H1 (cell line): ENCODE measurements around the gene FLT1. TPM values are rescaled to one million over a fixed set of nuclear protein-coding genes. Genes with fewer than 3 reads are reported as not detected.

Source experiments
- CTCF ChIA-PET: fragments of 300-600 bp; sonication (Branson Sonifier 250); formaldehyde crosslinking; loops from one replicate; lab custom pipeline; 2021; ENCODE audit not compliant: partially characterized antibody; lab: Charles Lee
- POLR2A ChIA-PET: fragments of 300-600 bp; sonication (Branson Sonifier 250); formaldehyde crosslinking; loops from one replicate; lab custom pipeline; 2021; ENCODE audit warnings: inconsistent platforms; ENCODE audit not compliant: partially characterized antibody; lab: Charles Lee
- DNase-seq, 2 experiments: peaks; one replicate each; pipeline versions ENCODE4 v3.0.0 to v3.0.0-alpha.2; 2010 to 2022; ENCODE audit warnings: low spot score in 2 of 2, low read depth in 1 of 2, mixed read lengths in 1 of 2
- FAIRE-seq: peaks from 2 replicates; lab custom pipeline; 2011; peaks lifted over from hg19 to GRCh38; lab: Jason Lieb, UNC
- H2AFZ ChIP-seq: 2 replicates; pipeline ENCODE4 v1.8.1; 2012; ENCODE audit warnings: low read length, inconsistent platforms
- H2AK5ac ChIP-seq: 2 replicates; pipeline ENCODE4 v1.6.1; 2013; ENCODE audit warnings: low read depth, low read length
- H2BK120ac ChIP-seq: replicated peaks from 2 replicates; pipeline ENCODE3; 2013; ENCODE audit warnings: low read depth, low read length, inconsistent platforms
- H2BK12ac ChIP-seq: 2 replicates; pipeline ENCODE4 v1.6.1; 2013; ENCODE audit warnings: low read depth, low read length
- H2BK15ac ChIP-seq: 2 replicates; pipeline ENCODE4 v1.6.1; 2013; ENCODE audit warnings: low read length
- H2BK20ac ChIP-seq: 2 replicates; pipeline ENCODE4 v1.6.1; 2013; ENCODE audit warnings: low read length
- H2BK5ac ChIP-seq: 2 replicates; pipeline ENCODE4 v1.6.1; 2013; ENCODE audit warnings: low read depth, low read length
- H3K14ac ChIP-seq: 2 replicates; pipeline ENCODE4 v1.6.1; 2013; ENCODE audit warnings: inconsistent platforms; ENCODE audit not compliant: insufficient read length
- H3K18ac ChIP-seq: 2 replicates; pipeline ENCODE4 v1.6.1; 2013; ENCODE audit warnings: low read length; ENCODE audit errors: extremely low read depth
- H3K23ac ChIP-seq: 2 replicates; pipeline ENCODE4 v1.6.1; 2013; ENCODE audit warnings: inconsistent platforms; ENCODE audit not compliant: insufficient read length
- H3K23me2 ChIP-seq: 2 replicates; pipeline ENCODE4 v1.6.1; 2013; ENCODE audit warnings: low read depth, low read length
- H3K27ac ChIP-seq: 2 replicates; pipeline ENCODE4 v1.6.1; 2011; ENCODE audit warnings: low read depth, low read length, inconsistent platforms
- H3K27me3 ChIP-seq, 4 experiments: replicated peaks in 1 of 4; 1 replicate in 1 of 4; 2 replicates in 3 of 4; pipeline versions ENCODE4 v1.6.1 to v1.8.1; 2011 to 2013; ENCODE audit warnings: low read length in 3 of 4, mild to moderate bottlenecking in 3 of 4, inconsistent platforms in 2 of 4, mixed read lengths in 2 of 4, moderate library complexity in 1 of 4; ENCODE audit not compliant: control insufficient read depth in 3 of 4, insufficient read depth in 3 of 4; ENCODE audit errors: extremely low read depth in 1 of 4
- H3K36me3 ChIP-seq, 4 experiments: 2 replicates each; pipeline versions ENCODE4 v1.6.1 to v1.8.1; 2011 to 2013; ENCODE audit warnings: mild to moderate bottlenecking in 4 of 4, low read length in 3 of 4, moderate library complexity in 2 of 4, control low read depth in 1 of 4, inconsistent platforms in 1 of 4; ENCODE audit not compliant: insufficient read depth in 4 of 4, control insufficient read depth in 2 of 4
- H3K4ac ChIP-seq: replicated peaks from 2 replicates; pipeline ENCODE3; 2013; ENCODE audit warnings: low read length, low read depth, mixed read lengths, inconsistent platforms; ENCODE audit not compliant: insufficient read length
- H3K4me1 ChIP-seq, 4 experiments: replicated peaks in 1 of 4; 1 replicate in 1 of 4; 2 replicates in 3 of 4; pipeline versions ENCODE4 v1.6.1 to v1.8.1; 2011 to 2013; ENCODE audit warnings: low read length in 3 of 4, inconsistent platforms in 2 of 4, mixed read lengths in 1 of 4; ENCODE audit not compliant: insufficient read depth in 4 of 4, control insufficient read depth in 3 of 4
- H3K4me2 ChIP-seq, 2 experiments: 2 replicates each; pipeline versions ENCODE4 v1.6.1 to v1.8.1; 2011 to 2013; ENCODE audit warnings: low read depth in 2 of 2, low read length in 2 of 2, control low read depth in 1 of 2, inconsistent platforms in 1 of 2, mild to moderate bottlenecking in 1 of 2; ENCODE audit not compliant: insufficient read depth in 1 of 2
- H3K4me3 ChIP-seq, 4 experiments: fragments of 200-600, 300-600 bp in 1 of 4; sonication (generic), shearing (Covaris generic), sonication (Bioruptor Twin) in 1 of 4; 2 replicates each; pipeline versions ENCODE4 v1.5.1 to v1.8.1; 2011 to 2016; ENCODE audit warnings: low read length in 4 of 4, low read depth in 3 of 4, control low read depth in 2 of 4, inconsistent platforms in 2 of 4, mild to moderate bottlenecking in 2 of 4, mixed read lengths in 1 of 4, moderate library complexity in 1 of 4; ENCODE audit not compliant: insufficient read depth in 2 of 4; ENCODE audit errors: extremely low read depth in 1 of 4
- H3K56ac ChIP-seq: replicated peaks from 2 replicates; pipeline ENCODE3; 2013; ENCODE audit warnings: low read depth, mild to moderate bottlenecking, mixed read lengths, low read length, inconsistent platforms; ENCODE audit not compliant: insufficient read length
- H3K79me1 ChIP-seq: 2 replicates; pipeline ENCODE4 v1.6.1; 2013; ENCODE audit warnings: low read depth, low read length, control low read depth
- H3K79me2 ChIP-seq, 2 experiments: 2 replicates each; pipeline versions ENCODE4 v1.6.1 to v1.8.1; 2012 to 2013; ENCODE audit warnings: low read length in 2 of 2, mild to moderate bottlenecking in 2 of 2, inconsistent platforms in 1 of 2; ENCODE audit not compliant: insufficient read depth in 2 of 2, control insufficient read depth in 1 of 2
- H3K9ac ChIP-seq, 4 experiments: replicated peaks in 1 of 4; 1 replicate in 1 of 4; 2 replicates in 3 of 4; pipeline versions ENCODE4 v1.6.1 to v1.8.1; 2011 to 2013; ENCODE audit warnings: low read depth in 3 of 4, low read length in 3 of 4, control low read depth in 2 of 4, mild to moderate bottlenecking in 2 of 4, moderate library complexity in 2 of 4, inconsistent platforms in 1 of 4; ENCODE audit errors: extremely low read depth in 1 of 4
- H3K9me3 ChIP-seq, 2 experiments: 2 replicates each; pipeline versions ENCODE4 v1.6.1 to v1.8.1; 2012 to 2013; ENCODE audit warnings: mild to moderate bottlenecking in 2 of 2, moderate library complexity in 2 of 2, control low read depth in 1 of 2, inconsistent platforms in 1 of 2, low read depth in 1 of 2, low read length in 1 of 2, mixed read lengths in 1 of 2; ENCODE audit not compliant: insufficient read depth in 2 of 2
- H4K20me1 ChIP-seq, 2 experiments: replicated peaks in 1 of 2; 2 replicates each; pipeline versions ENCODE3 to v1.8.1; 2011 to 2013; ENCODE audit warnings: inconsistent platforms in 2 of 2, low read length in 2 of 2, mild to moderate bottlenecking in 1 of 2; ENCODE audit not compliant: insufficient read depth in 2 of 2, control insufficient read depth in 1 of 2
- H4K5ac ChIP-seq: 2 replicates; pipeline ENCODE4 v1.6.1; 2013; ENCODE audit warnings: low read length, low read depth, mixed read lengths, inconsistent platforms; ENCODE audit not compliant: insufficient read length
- H4K8ac ChIP-seq: 2 replicates; pipeline ENCODE4 v1.8.0; 2013; ENCODE audit warnings: mild to moderate bottlenecking, moderate library complexity, low read length, inconsistent platforms; ENCODE audit not compliant: insufficient read depth; ENCODE audit errors: extremely low read depth
- H4K91ac ChIP-seq: replicated peaks from 2 replicates; pipeline ENCODE3; 2013; ENCODE audit warnings: low read length, mixed read lengths, inconsistent platforms; ENCODE audit not compliant: insufficient read length
- CTBP2 ChIP-seq: IDR thresholded peaks from 2 replicates; pipeline ENCODE4 v1.7.0; 2011; ENCODE audit warnings: borderline replicate concordance, mild to moderate bottlenecking, moderate library complexity, mixed read lengths, low read length; ENCODE audit not compliant: insufficient read depth, insufficient read length
- EZH2 ChIP-seq: fragments of 200-600 bp; sonication (generic); IDR thresholded peaks from 2 replicates; pipeline ENCODE4 v1.7.1; 2012; ENCODE audit warnings: low read depth, mild to moderate bottlenecking, moderate library complexity, low read length, inconsistent platforms; ENCODE audit not compliant: severe bottlenecking
- GABPA ChIP-seq: IDR thresholded peaks from 2 replicates; pipeline ENCODE4 v1.6.1; 2011; ENCODE audit warnings: mild to moderate bottlenecking, low read length, moderate library complexity, borderline replicate concordance; ENCODE audit not compliant: insufficient read depth
- HDAC2 ChIP-seq, 2 experiments: fragments of 300-600 bp in 1 of 2; sonication (generic) in 1 of 2; IDR thresholded peaks; 2 replicates each; pipeline ENCODE4 v1.6.1; 2011 to 2012; ENCODE audit warnings: low read depth in 2 of 2, low read length in 2 of 2, mild to moderate bottlenecking in 2 of 2, moderate library complexity in 2 of 2, borderline replicate concordance in 1 of 2, inconsistent platforms in 1 of 2
- NRF1 ChIP-seq: IDR thresholded peaks from 2 replicates; pipeline ENCODE4 v1.6.1; 2011; ENCODE audit warnings: mild to moderate bottlenecking, low read depth, low read length, improper control_type of control experiment
- POLR2A ChIP-seq, 2 experiments: IDR thresholded peaks; 1 replicate in 1 of 2; 2 replicates in 1 of 2; pipeline ENCODE4 v1.6.1; 2011; ENCODE audit warnings: low read depth in 2 of 2, low read length in 2 of 2, mild to moderate bottlenecking in 2 of 2; ENCODE audit errors: control extremely low read depth in 1 of 2
- SAP30 ChIP-seq: fragments of 300-600 bp; sonication (generic); IDR thresholded peaks from 2 replicates; pipeline ENCODE4 v1.7.1; 2012; ENCODE audit warnings: low read length, moderate library complexity, mild to moderate bottlenecking, inconsistent platforms; ENCODE audit not compliant: insufficient read depth, insufficient replicate concordance
- SIN3A ChIP-seq, 2 experiments: IDR thresholded peaks in 1 of 2; conservative IDR thresholded peaks in 1 of 2; 2 replicates each; pipeline ENCODE4 v1.6.1; 2011 to 2012; ENCODE audit warnings: low read length in 2 of 2, improper control_type of control experiment in 1 of 2, low read depth in 1 of 2, mild to moderate bottlenecking in 1 of 2
- SP2 ChIP-seq: IDR thresholded peaks from 2 replicates; pipeline ENCODE4 v1.6.1; 2012; ENCODE audit warnings: mild to moderate bottlenecking, low read length, inconsistent platforms
- SP4 ChIP-seq: IDR thresholded peaks from 2 replicates; pipeline ENCODE4 v1.6.1; 2012; ENCODE audit warnings: low read length, inconsistent platforms
- WGBS, 2 experiments: shearing (Covaris generic) in 1 of 2; methylation state at CpG; one replicate each; pipeline versions ENCODE4 v1.1.6 to v1.1.7; 2013 to 2015; ENCODE audit warnings: low lambda C conversion rate in 2 of 2, mixed read lengths in 2 of 2, inconsistent platforms in 1 of 2, low coverage in 1 of 2, missing lambda C conversion rate in 1 of 2; ENCODE audit not compliant: insufficient replicate concordance in 2 of 2, insufficient coverage in 1 of 2, insufficient read length in 1 of 2; ENCODE audit errors: extremely low coverage in 1 of 2, missing lambda C conversion rate in 1 of 2; 5-methylcytosine and 5-hydroxymethylcytosine counted together
- polyA plus RNA-seq, 7 experiments: library from polyadenylated mRNA; depleted of rRNA in 3 of 7; stranded (reverse) in 5 of 7; unstranded in 2 of 7; fragments of >200 nt in 5 of 7; fragments of 200-250 nt in 2 of 7; gene quantifications; 1 replicate in 5 of 7; 2 replicates in 1 of 7; 4 replicates in 1 of 7; pipeline versions ENCODE4 v1.2.1 to v1.2.3, GENCODE V29; 2011 to 2013; ENCODE audit warnings: missing spikeins in 2 of 7, mixed read lengths in 2 of 7
- total RNA-seq: library from RNA; stranded (reverse); fragmentation: NEBNext Ultra II Directional; extraction: Animal tissue kit (Norgen Biotek cat#: 25700); gene quantifications from 2 replicates; pipeline ENCODE4 v1.2.1, GENCODE V29; 2021

Gene FLT1
- total and polyA plus RNA-seq, 2 of the 8 experiments (the other 6 are each of a cell fraction or from before 2014, with no cell fraction given), result 19.7 to 90.2 TPM

DNA sequence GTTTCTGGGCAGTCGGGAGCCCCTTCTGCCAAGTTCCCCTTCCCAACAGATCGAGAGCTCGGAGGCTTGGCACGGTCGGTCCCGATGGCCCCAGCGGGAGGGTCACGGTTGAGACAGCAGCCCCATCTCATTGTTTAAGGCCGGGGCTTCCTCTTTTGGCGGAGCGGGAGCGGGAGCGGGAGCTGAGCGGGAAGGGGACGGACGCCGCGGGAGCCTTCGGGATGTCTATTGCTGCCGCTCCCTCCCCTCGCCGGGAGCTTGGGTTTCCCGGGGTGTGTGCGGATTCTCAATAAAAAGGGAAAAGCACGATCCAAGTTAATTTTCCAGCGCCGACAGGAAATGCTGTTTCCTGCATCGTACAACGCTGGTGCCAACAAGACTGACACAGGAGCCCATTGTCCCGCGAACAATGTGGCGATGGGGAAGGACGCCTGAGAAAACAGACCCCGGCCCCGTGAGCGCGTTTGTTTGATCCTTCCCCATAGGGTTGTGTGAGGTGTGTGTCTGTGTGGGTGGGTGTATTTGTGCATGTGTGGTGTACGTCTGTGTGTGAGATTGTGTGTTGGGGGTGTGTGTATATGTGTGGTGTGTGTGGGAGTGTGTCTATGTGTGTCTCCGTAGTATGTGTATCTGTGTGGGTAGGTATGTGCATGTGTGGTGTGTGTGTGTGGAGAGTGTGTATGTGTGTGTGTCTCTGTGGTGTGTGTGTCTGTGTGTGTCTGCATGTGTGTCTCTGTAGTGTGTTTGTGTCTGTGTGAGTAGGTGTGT is 36.3 kb upstream of the FLT1 start:
- Histone ChIP-seq H3K23ac (peak overlapping the region; percentile 100), H3K9me3 (peaks cover 5 to 6% of the 10 kb centered on the region in 2 experiments; a peak in 3 of 4 replicates), H2AK5ac (peak overlapping the region; percentile 100), H3K27me3 (peaks cover 0 to 10% (median 8%) of the 10 kb centered on the region in 4 experiments; a peak in 5 of 7 replicates), H2BK20ac (peak overlapping the region; percentile 100), H3K4me3 (peak overlapping the region; percentile 58 to 85 (median 72)), H4K8ac (peak overlapping the region; percentile 81), H3K79me1 (no peaks in the 10 kb centered on the region), H2BK12ac (peak overlapping the region; percentile 99), H4K20me1 (peaks cover 0 to 3% of the 10 kb centered on the region in 2 experiments), H3K4me1 (peaks cover 8 to 18% (median 15%) of the 10 kb centered on the region in 4 experiments), H3K14ac (peak overlapping the region; percentile 99), H2BK15ac (peak overlapping the region; percentile 35; the same call in 1 of the 2 replicates), H4K5ac (peak overlapping the region; percentile 86), H2BK5ac (peak overlapping the region; percentile 92; the same call in 1 of the 2 replicates), H3K4me2 (peak overlapping the region; percentile 89 to 100), H3K56ac (peak overlapping the region; percentile 99), H3K27ac (no peak overlapping the region), H3K18ac (peak overlapping the region; percentile 95), H3K79me2 (no peaks in the 10 kb centered on the region; a peak in 1 of 4 replicates), H2AFZ (peak overlapping the region; percentile 25; the same call in 1 of the 2 replicates), H3K9ac (peak overlapping the region in 3 of 4 experiments; percentile 6 to 47 (median 45); a peak in 6 of 7 replicates), H2BK120ac (peak overlapping the region; percentile 100), H3K4ac (peak overlapping the region; percentile 100), H4K91ac (peak overlapping the region; percentile 100), H3K23me2 (peaks cover 15% of the 10 kb centered on the region), H3K36me3 (no peaks in the 10 kb centered on the region)
- DNase-seq (peak; percentile 27 to 81), FAIRE-seq (peak; percentile 78)
- 2% methylated on average over 29 of the region's 39 CpGs; no CpG with 5 or more reads in 1 of the 2 experiments for WGBS, 2 experiments
- POLR2A ChIA-PET, result interaction anchor here (0.8 to 1.6 kb wide), 6 partner anchors 9 to 128 kb away, joined by 3 to 6 read pairs (median 4); partner anchors contain the start of genes FLT1 and POMP
- CTCF ChIA-PET, result interaction anchor here (1.1 kb wide), 1 partner anchor 12 kb away, joined by 3 read pairs; no protein-coding TSS in a partner anchor
- no peak for TF ChIP-seq CTBP2
- peak in 1 of 2 experiments; percentile 78; a peak in 2 of 4 replicates for TF ChIP-seq SIN3A (conservative IDR thresholded peaks at IDR 0.05 in 1 of 2, IDR thresholded peaks at IDR 0.05 in 1 of 2; ENCODE audit: low read depth in 1 of 2, low read length in 2 of 2)
- TF ChIP-seq SP2, result no peak
- TF ChIP-seq GABPA, result peak; percentile 52; the same call in 1 of the 2 replicates
- no peak for TF ChIP-seq SP4
- no peak for TF ChIP-seq HDAC2 (IDR thresholded peaks at IDR 0.05; ENCODE audit: borderline replicate concordance in 1 of 2, low read depth in 2 of 2, low read length in 2 of 2)
- TF ChIP-seq POLR2A (IDR thresholded peaks at IDR 0.05; ENCODE audit: control extremely low read depth in 1 of 2, low read depth in 2 of 2, low read length in 2 of 2), result peak in 1 of 2 experiments; percentile 42; a peak in 1 of 3 replicates
- no peak for TF ChIP-seq SAP30
- TF ChIP-seq NRF1, result no peak
- no peak for TF ChIP-seq EZH2
